ENCODE results near the gene SAFB. TPM values are rescaled to one million over a fixed set of nuclear protein-coding genes. Genes with fewer than 3 reads are reported as not detected.
A peak's percentile ranks its signal among the peaks of the same experiment; 100 is the strongest.

Gene SAFB
- total and polyA plus RNA-seq, 2 of the 4 experiments (the other 2 are of a cell fraction): 18.5 to 41.2 TPM

DNA sequence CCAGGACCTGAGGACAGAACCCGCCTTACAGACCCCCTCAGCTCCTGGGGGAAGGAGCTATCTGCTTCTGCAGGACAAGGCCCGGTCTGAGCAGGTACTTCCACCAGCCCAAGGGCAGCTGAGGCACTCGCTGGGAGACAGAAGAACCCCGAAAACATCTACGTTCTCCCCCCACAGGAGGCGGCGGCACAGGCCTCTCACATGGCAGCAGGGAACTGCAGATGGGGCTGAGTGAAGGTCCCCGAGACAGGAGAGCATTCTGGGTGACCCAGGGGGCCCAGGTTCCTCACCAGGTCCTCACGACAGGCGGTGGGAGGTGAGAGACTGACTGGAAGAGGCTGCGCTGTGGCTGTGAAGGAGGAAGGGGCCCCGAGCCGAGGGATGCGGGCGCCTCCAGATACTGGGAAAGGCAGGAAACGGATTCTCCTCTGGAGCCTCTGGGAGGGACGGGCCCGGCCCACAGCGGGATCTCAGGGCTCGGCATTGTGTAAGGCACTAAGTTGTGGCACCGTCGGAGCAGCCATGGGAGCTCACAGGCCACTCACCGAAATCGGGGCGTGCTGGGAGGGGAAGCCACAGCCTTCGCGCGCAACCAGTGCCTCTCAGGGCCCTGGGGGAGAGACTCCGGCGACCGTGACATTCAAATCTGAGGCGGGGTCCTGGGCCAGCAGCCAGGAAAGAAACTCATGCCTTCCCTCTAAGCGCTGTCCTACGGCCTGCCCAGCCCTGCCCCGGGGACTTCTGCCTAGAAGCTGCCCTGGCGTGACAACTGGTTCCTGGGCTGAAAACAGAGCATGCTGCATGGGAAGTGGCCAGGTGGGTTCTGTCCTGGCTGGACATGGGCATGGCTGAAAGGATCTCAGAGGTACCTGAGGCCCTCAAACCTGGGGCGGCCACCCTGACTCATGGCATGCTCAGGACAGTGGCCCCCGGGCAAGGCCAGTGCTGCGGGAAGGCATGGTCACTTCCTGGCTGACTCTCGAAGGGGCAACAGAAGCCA, 81.2 kb downstream of the SAFB start:
- BruUV-seq (replicated peaks): no TSS peak
- H3K14ac ChIP-seq (replicated peaks; ENCODE audit: low read depth, low read length): no peak overlapping the region
- 97% methylated on average over 23 of the region's 40 CpGs; no CpG with 5 or more reads in 1 of the 2 experiments for WGBS, 2 experiments (ENCODE audit: extremely low coverage in 2 of 2, insufficient read length in 1 of 2)
- no peak overlapping the region for H4K8ac ChIP-seq (ENCODE audit: low read depth in 2 of 2, low read length in 2 of 2)
- peaks cover 26% of the 10 kb centered on the region for H4K20me1 ChIP-seq (ENCODE audit: insufficient read depth, low read length)
- peak overlapping the region; percentile 14 for H2AFZ ChIP-seq (replicated peaks; ENCODE audit: low read length, poor library complexity)
- no peak overlapping the region for H3K56ac ChIP-seq (ENCODE audit: extremely low read depth, insufficient read depth, low read length)
- H2BK15ac ChIP-seq (ENCODE audit: low read depth, low read length): no peak overlapping the region
- no peak overlapping the region for H3K4me2 ChIP-seq (ENCODE audit: low read depth, low read length)
- no peak overlapping the region for H2BK20ac ChIP-seq (ENCODE audit: low read depth, low read length)
- H3K23ac ChIP-seq (ENCODE audit: low read depth, low read length): no peak overlapping the region
- no peak for DNase-seq
- no peak overlapping the region for H4K91ac ChIP-seq (ENCODE audit: insufficient read depth, low read depth, low read length)
- H3K9ac ChIP-seq (ENCODE audit: low read depth, low read length): no peak overlapping the region
- H3K36me3 ChIP-seq (ENCODE audit: control insufficient read depth, insufficient read depth, low read length): peaks cover 59% of the 10 kb centered on the region
- ChIA-PET POLR2A (ENCODE audit: unreplicated experiment) (no interaction called here), CTCF (no interaction called here)
- no peak overlapping the region for H3K4me3 ChIP-seq (ENCODE audit: insufficient read depth, low read depth, low read length)
- intact Hi-C loops (cut with micrococcal nuclease): no loop called here
- H3K4ac ChIP-seq (ENCODE audit: low read depth, low read length): no peak overlapping the region
- TF ChIP-seq RFX5 (IDR thresholded peaks at IDR 0.05; ENCODE audit: low read depth, low read length) (no peak), MAZ (IDR thresholded peaks at IDR 0.05; ENCODE audit: borderline replicate concordance, low read depth, low read length) (no peak), SMC3 (IDR thresholded peaks at IDR 0.05; ENCODE audit: low read depth, low read length) (no peak), MAFK (IDR thresholded peaks at IDR 0.05; ENCODE audit: low read depth, low read length) (no peak), RAD21 (IDR thresholded peaks at IDR 0.05; ENCODE audit: low read length) (no peak), MXI1 (IDR thresholded peaks at IDR 0.05; ENCODE audit: borderline replicate concordance, low read depth, low read length) (no peak), BHLHE40 (IDR thresholded peaks at IDR 0.05; ENCODE audit: low read depth, low read length) (no peak)
- TF ChIP-seq, protein P1, sequence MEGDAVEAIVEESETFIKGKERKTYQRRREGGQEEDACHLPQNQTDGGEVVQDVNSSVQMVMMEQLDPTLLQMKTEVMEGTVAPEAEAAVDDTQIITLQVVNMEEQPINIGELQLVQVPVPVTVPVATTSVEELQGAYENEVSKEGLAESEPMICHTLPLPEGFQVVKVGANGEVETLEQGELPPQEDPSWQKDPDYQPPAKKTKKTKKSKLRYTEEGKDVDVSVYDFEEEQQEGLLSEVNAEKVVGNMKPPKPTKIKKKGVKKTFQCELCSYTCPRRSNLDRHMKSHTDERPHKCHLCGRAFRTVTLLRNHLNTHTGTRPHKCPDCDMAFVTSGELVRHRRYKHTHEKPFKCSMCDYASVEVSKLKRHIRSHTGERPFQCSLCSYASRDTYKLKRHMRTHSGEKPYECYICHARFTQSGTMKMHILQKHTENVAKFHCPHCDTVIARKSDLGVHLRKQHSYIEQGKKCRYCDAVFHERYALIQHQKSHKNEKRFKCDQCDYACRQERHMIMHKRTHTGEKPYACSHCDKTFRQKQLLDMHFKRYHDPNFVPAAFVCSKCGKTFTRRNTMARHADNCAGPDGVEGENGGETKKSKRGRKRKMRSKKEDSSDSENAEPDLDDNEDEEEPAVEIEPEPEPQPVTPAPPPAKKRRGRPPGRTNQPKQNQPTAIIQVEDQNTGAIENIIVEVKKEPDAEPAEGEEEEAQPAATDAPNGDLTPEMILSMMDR (conservative IDR thresholded peaks at IDR 0.05; ENCODE audit: low read depth, low read length): no peak
- no peak overlapping the region for H4K5ac ChIP-seq (ENCODE audit: low read depth, low read length)
- no peaks in the 10 kb centered on the region for H3K27me3 ChIP-seq (ENCODE audit: control insufficient read depth, insufficient read depth, low read length)
- H2AK5ac ChIP-seq (ENCODE audit: low read depth, low read length): no peak overlapping the region
- H3K9me1 ChIP-seq (ENCODE audit: insufficient read depth, low read length): 0 out of 2 replicates have a peak, but pooled peaks cover 6% of the 10 kb centered on the region
- no peak overlapping the region for H2BK120ac ChIP-seq (ENCODE audit: low read depth, low read length)
- H3K4me1 ChIP-seq (ENCODE audit: control insufficient read depth, insufficient read depth, low read length): 0 out of 2 replicates have a peak, but pooled peaks cover 2% of the 10 kb centered on the region
- H2AK9ac ChIP-seq (replicated peaks; ENCODE audit: low read depth, low read length, poor library complexity): peak overlapping the region; percentile 55
- dilution Hi-C loops (cut with HindIII; ENCODE audit: low sequenced_read_pairs, unreplicated experiment): no loop called here
- no peak overlapping the region for H3K27ac ChIP-seq (ENCODE audit: insufficient read depth, low read length)
- ATAC-seq (ENCODE audit: low read depth): no peak
- H3K18ac ChIP-seq (ENCODE audit: low read depth, low read length): no peak overlapping the region
- no peaks in the 10 kb centered on the region for H3K9me3 ChIP-seq (ENCODE audit: control insufficient read depth, insufficient read depth, low read length)
- peaks cover 8 to 42% of the 10 kb centered on the region in 2 experiments; a peak in 3 of 4 replicates for H3K79me1 ChIP-seq (ENCODE audit: low read depth in 1 of 2, low read length in 2 of 2)
- in situ Hi-C loops (cut with MboI; ENCODE audit: low sequenced_read_pairs): no loop called here
- H2BK5ac ChIP-seq (ENCODE audit: low read depth, low read length, poor library complexity, severe bottlenecking): no peak overlapping the region
